Measurements from ENCODE around the gene ALDH2.

Gene ALDH2

DNA sequence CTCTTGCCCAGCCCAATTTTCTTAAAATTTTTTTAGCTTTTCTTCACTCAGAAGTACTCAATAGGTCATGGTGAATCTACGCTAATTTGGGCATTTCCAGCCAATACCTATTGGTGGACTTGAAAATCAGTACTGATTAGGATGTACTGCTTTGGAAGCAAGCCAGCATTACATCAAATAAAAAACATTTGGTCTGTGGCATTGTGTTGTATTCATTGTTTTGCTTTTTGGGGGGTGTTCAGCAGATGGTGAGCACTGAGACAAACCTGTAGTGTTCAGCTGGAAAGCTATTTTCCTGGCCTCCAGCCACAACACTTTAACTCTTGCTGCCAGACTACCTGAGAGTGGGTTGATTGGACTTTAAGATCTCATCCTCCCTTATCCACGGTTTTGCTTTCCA, 79.3 kb downstream of the ALDH2 start:
- Histone ChIP-seq H3K4me1 (ENCODE audit: control insufficient read depth, insufficient read depth, low read length) (no peaks in the 10 kb centered on the region), H3K27ac (ENCODE audit: low read depth, low read length) (no peak overlapping the region), H3K9ac (ENCODE audit: low read length) (no peak overlapping the region), H3K4me3 (ENCODE audit: low read depth, low read length) (no peak overlapping the region), H3K9me3 (ENCODE audit: control insufficient read depth, insufficient read depth, low read depth, low read length) (no peaks in the 10 kb centered on the region), H3K27me3 (ENCODE audit: control insufficient read depth, insufficient read depth, low read length) (no peaks in the 10 kb centered on the region), H3K36me3 (ENCODE audit: control insufficient read depth, insufficient read depth, low read length) (peaks cover 37% of the 10 kb centered on the region)

- Histone ChIP-seq H3K27me3 (ENCODE audit: control insufficient read depth, insufficient read depth, low read length) (no peaks in the 10 kb centered on the region), H3K27ac (ENCODE audit: low read depth, low read length) (no peak overlapping the region), H3K4me1 (ENCODE audit: control insufficient read depth, insufficient read depth, low read length) (no peaks in the 10 kb centered on the region), H3K9ac (ENCODE audit: low read length) (no peak overlapping the region), H3K4me3 (ENCODE audit: low read depth, low read length) (no peak overlapping the region), H3K36me3 (ENCODE audit: control insufficient read depth, insufficient read depth, low read length) (peaks cover 38% of the 10 kb centered on the region), H3K9me3 (ENCODE audit: control insufficient read depth, insufficient read depth, low read depth, low read length) (no peaks in the 10 kb centered on the region)
Observed at GRCh38 chr12:111850526-111850925, 83.8 kb downstream of the ALDH2 start.

GRCh38 chr12:111858186-111858585, 91.5 kb downstream of the ALDH2 start:
- no peak overlapping the region for H3K9ac ChIP-seq (ENCODE audit: low read length)

DNA sequence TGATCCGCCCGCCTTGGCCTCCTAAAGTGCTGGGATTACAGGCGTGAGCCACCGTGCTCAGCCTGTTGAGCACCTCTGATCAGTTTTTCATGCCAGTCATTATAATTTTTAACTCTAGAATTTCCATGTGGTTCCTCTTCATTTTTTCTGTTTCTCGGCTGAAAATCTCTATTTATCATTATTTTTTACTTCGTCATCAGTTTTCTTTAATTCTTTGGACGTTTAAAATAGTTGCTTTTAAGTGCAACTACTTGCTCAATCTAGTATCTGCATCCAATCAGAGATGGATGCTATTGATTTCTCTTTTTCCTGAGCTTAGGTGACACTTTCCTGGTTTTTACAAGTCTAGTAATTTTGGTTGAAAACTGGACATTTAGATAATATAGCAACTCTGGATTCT, 92.0 kb downstream of the ALDH2 start:
- H3K27me3 ChIP-seq (ENCODE audit: control insufficient read depth, insufficient read depth, low read length) = no peaks in the 10 kb centered on the region

More at GRCh38 chr12:111858186-111858585, 91.5 kb downstream of the ALDH2 start:
- H3K36me3 ChIP-seq (ENCODE audit: control insufficient read depth, insufficient read depth, low read length) = peaks cover 8% of the 10 kb centered on the region; the same call in 1 of the 2 replicates
- H3K4me1 ChIP-seq (ENCODE audit: control insufficient read depth, insufficient read depth, low read length) = no peaks in the 10 kb centered on the region
- peaks cover 3% of the 10 kb centered on the region; the same call in 1 of the 2 replicates for H3K9me3 ChIP-seq (ENCODE audit: control insufficient read depth, insufficient read depth, low read depth, low read length)
- no peaks in the 10 kb centered on the region for H3K27me3 ChIP-seq (ENCODE audit: control insufficient read depth, insufficient read depth, low read length)
- no peak overlapping the region for H3K27ac ChIP-seq (ENCODE audit: low read depth, low read length)
- H3K4me3 ChIP-seq (ENCODE audit: low read depth, low read length) = no peak overlapping the region

GRCh38 chr12:111864913-111865312, 98.2 kb downstream of the ALDH2 start:
- peaks cover 44% of the 10 kb centered on the region for H3K36me3 ChIP-seq (ENCODE audit: control insufficient read depth, insufficient read depth, low read length)
- no peak overlapping the region for H3K9ac ChIP-seq (ENCODE audit: low read length)

More for the DNA sequence above, 92.0 kb downstream of the ALDH2 start:
- no peak overlapping the region for H3K4me3 ChIP-seq (ENCODE audit: low read depth, low read length)
- no peak overlapping the region for H3K9ac ChIP-seq (ENCODE audit: low read length)
- H3K4me1 ChIP-seq (ENCODE audit: control insufficient read depth, insufficient read depth, low read length) = no peaks in the 10 kb centered on the region
- peaks cover 3% of the 10 kb centered on the region; the same call in 1 of the 2 replicates for H3K9me3 ChIP-seq (ENCODE audit: control insufficient read depth, insufficient read depth, low read depth, low read length)
- peaks cover 9% of the 10 kb centered on the region; the same call in 1 of the 2 replicates for H3K36me3 ChIP-seq (ENCODE audit: control insufficient read depth, insufficient read depth, low read length)
- H3K27ac ChIP-seq (ENCODE audit: low read depth, low read length) = no peak overlapping the region

More at GRCh38 chr12:111864913-111865312, 98.2 kb downstream of the ALDH2 start:
- Histone ChIP-seq H3K27ac (ENCODE audit: low read depth, low read length) (no peak overlapping the region), H3K4me1 (ENCODE audit: control insufficient read depth, insufficient read depth, low read length) (peaks cover 35% of the 10 kb centered on the region), H3K27me3 (ENCODE audit: control insufficient read depth, insufficient read depth, low read length) (no peaks in the 10 kb centered on the region), H3K9me3 (ENCODE audit: control insufficient read depth, insufficient read depth, low read depth, low read length) (no peaks in the 10 kb centered on the region), H3K4me3 (ENCODE audit: low read depth, low read length) (no peak overlapping the region)

All from HUES6 (cell line).